GM18520 (cell line): ENCODE results near the gene JMJD7.

Experiments used
- ATAC-seq: cut with Tn5 transposase; IDR thresholded peaks from one replicate; pipeline ENCODE4 v1.9.1; 2021; ENCODE audit not compliant: unreplicated experiment

JMJD7 gene

GRCh38 chr15:41799488-41799805 is 28.4 kb upstream of the JMJD7 start:
- ATAC-seq = no peak

- no peak for ATAC-seq
Measured at GRCh38 chr15:41801185-41801584, 26.7 kb upstream of the JMJD7 start.

- ATAC-seq = no peak
Measured at GRCh38 chr15:41801850-41802455, 25.9 kb upstream of the JMJD7 start.

- no peak for ATAC-seq
Measured at GRCh38 chr15:41804361-41804760, 23.5 kb upstream of the JMJD7 start.

GRCh38 chr15:41804916-41805666 is 22.8 kb upstream of the JMJD7 start:
- no peak for ATAC-seq

- no peak for ATAC-seq
Measured at GRCh38 chr15:41805711-41806110, 22.2 kb upstream of the JMJD7 start.

GRCh38 chr15:41806291-41807181 is 21.4 kb upstream of the JMJD7 start:
- no peak for ATAC-seq

GRCh38 chr15:41809121-41809520 is 18.8 kb upstream of the JMJD7 start:
- no peak for ATAC-seq

GRCh38 chr15:41809526-41810220 is 18.2 kb upstream of the JMJD7 start:
- ATAC-seq = no peak

- ATAC-seq = no peak
Measured at GRCh38 chr15:41810651-41811431, 17.1 kb upstream of the JMJD7 start.

GRCh38 chr15:41811432-41812195 is 16.3 kb upstream of the JMJD7 start:
- no peak for ATAC-seq

- no peak for ATAC-seq
Measured at GRCh38 chr15:41812820-41813375, 15.0 kb upstream of the JMJD7 start.

- ATAC-seq = no peak
Measured at GRCh38 chr15:41813426-41813825, 14.5 kb upstream of the JMJD7 start.

- no peak for ATAC-seq
Measured at GRCh38 chr15:41814534-41814933, 13.4 kb upstream of the JMJD7 start.

GRCh38 chr15:41816788-41817187 is 11.1 kb upstream of the JMJD7 start:
- ATAC-seq = no peak

- no peak for ATAC-seq
Measured at GRCh38 chr15:41817327-41817726, 10.6 kb upstream of the JMJD7 start.

GRCh38 chr15:41817781-41818180 is 10.1 kb upstream of the JMJD7 start:
- ATAC-seq = no peak

GRCh38 chr15:41819455-41820050 is 8.3 kb upstream of the JMJD7 start:
- no peak for ATAC-seq

- no peak for ATAC-seq
Measured at GRCh38 chr15:41820791-41821423, 7.0 kb upstream of the JMJD7 start.
